PFSK-1 (cell line): ENCODE data around the gene SUMO3.

Source experiments
- FOXP2 ChIP-seq: optimal IDR thresholded peaks from 2 replicates; pipeline ENCODE3; 2011; ENCODE audit warnings: borderline replicate concordance, control low read depth, inconsistent platforms; ENCODE audit not compliant: insufficient read depth; ENCODE audit errors: extremely low read length, extremely low read depth
- POLR2AphosphoS5 ChIP-seq: IDR thresholded peaks from 2 replicates; pipeline ENCODE4 v1.6.1; 2012; ENCODE audit warnings: low read depth, mild to moderate bottlenecking, control low read depth, low read length, moderate library complexity
- SIN3A ChIP-seq: IDR thresholded peaks from 2 replicates; pipeline ENCODE4 v1.6.1; 2012; ENCODE audit warnings: mild to moderate bottlenecking, low read length, moderate library complexity, borderline replicate concordance; ENCODE audit not compliant: insufficient read depth
- TAF1 ChIP-seq: IDR thresholded peaks from 2 replicates; pipeline ENCODE4 v1.6.1; 2012; ENCODE audit warnings: low read length, control low read depth, borderline replicate concordance; ENCODE audit not compliant: insufficient read depth
- TF ChIP-seq, protein P1 (sequence below), 2 experiments: IDR thresholded peaks; 2 replicates each; pipeline versions ENCODE4 v1.6.1 to v1.8.0; 2011 to 2012; ENCODE audit warnings: low read depth in 2 of 2, low read length in 2 of 2, control low read depth in 1 of 2, inconsistent platforms in 1 of 2, mild to moderate bottlenecking in 1 of 2, moderate library complexity in 1 of 2; ENCODE audit not compliant: insufficient read depth in 1 of 2

SUMO3 gene

GRCh38 chr21:44856131-44856530, 38.3 kb upstream of the SUMO3 start:
- TF ChIP-seq, protein P1, sequence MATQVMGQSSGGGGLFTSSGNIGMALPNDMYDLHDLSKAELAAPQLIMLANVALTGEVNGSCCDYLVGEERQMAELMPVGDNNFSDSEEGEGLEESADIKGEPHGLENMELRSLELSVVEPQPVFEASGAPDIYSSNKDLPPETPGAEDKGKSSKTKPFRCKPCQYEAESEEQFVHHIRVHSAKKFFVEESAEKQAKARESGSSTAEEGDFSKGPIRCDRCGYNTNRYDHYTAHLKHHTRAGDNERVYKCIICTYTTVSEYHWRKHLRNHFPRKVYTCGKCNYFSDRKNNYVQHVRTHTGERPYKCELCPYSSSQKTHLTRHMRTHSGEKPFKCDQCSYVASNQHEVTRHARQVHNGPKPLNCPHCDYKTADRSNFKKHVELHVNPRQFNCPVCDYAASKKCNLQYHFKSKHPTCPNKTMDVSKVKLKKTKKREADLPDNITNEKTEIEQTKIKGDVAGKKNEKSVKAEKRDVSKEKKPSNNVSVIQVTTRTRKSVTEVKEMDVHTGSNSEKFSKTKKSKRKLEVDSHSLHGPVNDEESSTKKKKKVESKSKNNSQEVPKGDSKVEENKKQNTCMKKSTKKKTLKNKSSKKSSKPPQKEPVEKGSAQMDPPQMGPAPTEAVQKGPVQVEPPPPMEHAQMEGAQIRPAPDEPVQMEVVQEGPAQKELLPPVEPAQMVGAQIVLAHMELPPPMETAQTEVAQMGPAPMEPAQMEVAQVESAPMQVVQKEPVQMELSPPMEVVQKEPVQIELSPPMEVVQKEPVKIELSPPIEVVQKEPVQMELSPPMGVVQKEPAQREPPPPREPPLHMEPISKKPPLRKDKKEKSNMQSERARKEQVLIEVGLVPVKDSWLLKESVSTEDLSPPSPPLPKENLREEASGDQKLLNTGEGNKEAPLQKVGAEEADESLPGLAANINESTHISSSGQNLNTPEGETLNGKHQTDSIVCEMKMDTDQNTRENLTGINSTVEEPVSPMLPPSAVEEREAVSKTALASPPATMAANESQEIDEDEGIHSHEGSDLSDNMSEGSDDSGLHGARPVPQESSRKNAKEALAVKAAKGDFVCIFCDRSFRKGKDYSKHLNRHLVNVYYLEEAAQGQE (IDR thresholded peaks at IDR 0.05; ENCODE audit: insufficient read depth in 1 of 2, low read depth in 2 of 2, low read length in 2 of 2): no peak
- TF ChIP-seq FOXP2 (no peak), SIN3A (no peak), TAF1 (no peak), POLR2AphosphoS5 (no peak)

GRCh38 chr21:44855572-44855971, 37.7 kb upstream of the SUMO3 start:
- TF ChIP-seq TAF1: no peak

DNA sequence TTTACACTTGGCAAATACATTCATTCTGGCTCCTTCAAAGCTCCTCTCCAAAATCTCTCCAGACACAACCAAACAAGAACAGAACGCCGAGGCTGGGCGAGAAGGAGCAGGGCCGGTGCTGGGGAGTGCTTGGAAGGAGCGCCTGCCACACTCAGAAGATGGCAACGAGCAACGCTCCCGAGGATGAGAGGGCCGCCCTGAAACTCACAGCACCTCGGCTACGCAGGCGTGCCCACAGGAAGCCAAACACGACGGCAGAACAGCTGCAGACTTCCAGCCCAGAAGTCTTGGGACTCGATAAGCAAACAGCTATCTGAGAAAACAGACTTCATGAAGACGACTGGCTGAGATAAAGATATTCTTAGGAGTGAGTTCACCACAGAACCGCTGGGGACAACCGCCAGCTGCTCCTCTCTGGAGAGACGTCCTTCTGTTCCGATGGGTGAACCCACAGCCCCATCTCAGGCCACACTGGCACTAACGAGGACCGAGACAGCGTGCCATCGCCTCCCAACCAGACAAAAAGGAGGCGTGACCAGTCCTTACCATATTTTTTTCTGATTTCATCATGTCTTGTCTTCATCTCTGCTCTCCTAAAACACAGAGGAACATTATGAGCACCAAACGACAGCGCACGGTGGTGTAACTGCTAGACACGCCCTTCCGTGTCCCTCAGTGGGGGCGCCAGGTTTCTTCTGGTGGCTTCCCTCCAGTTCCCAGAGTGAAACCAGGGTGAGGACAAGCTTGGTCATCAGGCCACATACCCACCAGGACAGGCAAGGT, 37.0 kb upstream of the SUMO3 start:
- no peak for TF ChIP-seq TAF1

DNA sequence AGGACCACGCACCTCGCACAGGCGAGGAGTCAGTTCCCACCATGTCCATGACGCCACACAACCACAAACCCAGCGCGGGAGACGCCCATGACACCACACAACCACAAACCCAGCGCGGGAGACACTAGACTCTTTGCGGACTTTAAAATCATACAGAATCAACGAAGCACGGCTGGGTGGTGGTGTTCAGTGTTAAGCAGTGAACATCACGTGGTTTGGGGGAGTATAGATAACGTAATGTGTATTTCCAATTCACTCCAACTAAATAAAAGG, 36.5 kb upstream of the SUMO3 start:
- no peak for TF ChIP-seq FOXP2
- no peak for TF ChIP-seq SIN3A
- no peak for TF ChIP-seq POLR2AphosphoS5
- no peak for TF ChIP-seq TAF1
- TF ChIP-seq, protein P1 (IDR thresholded peaks at IDR 0.05; ENCODE audit: insufficient read depth in 1 of 2, low read depth in 2 of 2, low read length in 2 of 2): no peak

DNA sequence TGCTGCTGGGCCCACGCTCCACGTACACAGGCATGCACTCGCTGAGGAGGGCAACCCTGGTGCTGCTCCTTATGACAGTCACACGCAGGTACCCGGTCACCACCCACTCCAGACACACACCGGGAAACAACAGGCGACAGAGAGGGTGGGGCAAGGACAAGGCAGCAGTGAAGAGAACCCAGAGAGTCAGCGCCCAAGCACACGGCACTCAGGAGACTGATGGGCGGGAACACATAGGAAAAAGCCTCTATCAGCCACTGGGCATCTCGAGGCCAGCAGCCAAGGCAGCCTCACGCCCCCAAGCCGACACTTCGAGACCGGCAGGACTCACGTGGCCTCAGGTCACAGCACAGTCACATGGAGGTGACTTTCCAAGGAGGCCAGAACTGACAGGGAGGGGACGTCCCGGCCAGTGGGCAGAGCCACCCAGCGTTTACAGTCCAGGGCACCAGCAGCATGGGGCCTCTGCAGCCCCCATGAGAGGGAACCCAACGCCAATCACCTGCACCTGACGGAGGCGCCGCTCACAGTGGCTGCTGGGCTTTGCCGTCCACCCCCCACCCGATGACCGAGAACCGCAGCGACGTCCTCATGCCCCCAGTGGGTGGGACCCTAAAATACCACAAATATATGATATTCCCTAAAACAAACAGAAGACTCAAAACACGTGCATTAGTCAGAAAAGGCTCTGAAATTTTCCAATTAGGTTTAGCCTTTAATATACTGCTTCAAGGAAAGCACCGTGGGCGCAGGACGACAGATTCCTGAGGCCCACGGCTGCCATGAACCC, 35.9 kb upstream of the SUMO3 start:
- TF ChIP-seq, protein P1 (IDR thresholded peaks at IDR 0.05; ENCODE audit: insufficient read depth in 1 of 2, low read depth in 2 of 2, low read length in 2 of 2): no peak
- TF ChIP-seq SIN3A: no peak
- no peak for TF ChIP-seq POLR2AphosphoS5
- no peak for TF ChIP-seq TAF1
- no peak for TF ChIP-seq FOXP2

- TF ChIP-seq, protein P1 (IDR thresholded peaks at IDR 0.05; ENCODE audit: insufficient read depth in 1 of 2, low read depth in 2 of 2, low read length in 2 of 2): 0 out of 4 replicates have a peak, but pooled peaks of 1 of the 2 experiments have one; percentile 19
- no peak for TF ChIP-seq FOXP2
- no peak for TF ChIP-seq SIN3A
- TF ChIP-seq POLR2AphosphoS5: no peak
- no peak for TF ChIP-seq TAF1
These were observed 33.2 kb upstream of the SUMO3 start for GRCh38 chr21:44850905-44851657.
